Body of pancreas (tissue), 4 donors: Measurements from ENCODE around the gene CADM2. TPM values are rescaled to one million over a fixed set of nuclear protein-coding genes. Genes with fewer than 3 reads are reported as not detected.
"Not testable (repeated sequence)": the region's sequence is repeated elsewhere in the genome, so short reads cannot be mapped to it uniquely, and the experiment has no call there.

Source experiments
- ATAC-seq: fragments of 150-250 bp; one replicate; pipeline ENCODE4 v1.9.1; 2016
- DNase-seq, 4 donors: peaks; one replicate each; pipeline ENCODE4 v3.0.0-alpha.2; 2019
- H3K27ac ChIP-seq, 4 donors: fragments of 200-600 bp; sonication (generic); 1 replicate in 3 of 4; 2 replicates in 1 of 4; pipeline versions ENCODE4 v1.5.1 to v1.6.1; 2016 to 2019; ENCODE audit warnings: mild to moderate bottlenecking in 1 of 4, mixed read lengths in 1 of 4, moderate library complexity in 1 of 4
- H3K27me3 ChIP-seq, 2 donors: fragments of 200-600 bp; sonication (generic); one replicate each; pipeline ENCODE4 v1.6.0; 2016; ENCODE audit warnings: mild to moderate bottlenecking in 1 of 2
- H3K36me3 ChIP-seq, 2 donors: fragments of 200-600 bp; sonication (generic); replicated peaks in 1 of 2; 2 replicates each; pipeline ENCODE4 v1.5.1; 2016; ENCODE audit warnings: low read depth in 2 of 2; ENCODE audit not compliant: insufficient read depth in 1 of 2
- H3K4me1 ChIP-seq: fragments of 200-600 bp; sonication (generic); one replicate; pipeline ENCODE4 v1.6.0; 2016
- H3K4me3 ChIP-seq, 2 donors: fragments of 200-600 bp; sonication (generic); 1 replicate in 1 of 2; 2 replicates in 1 of 2; pipeline ENCODE4 v1.5.1; 2016 to 2019
- H3K9me3 ChIP-seq, 3 donors: fragments of 200-600 bp; sonication (generic); 1 replicate in 2 of 3; 2 replicates in 1 of 3; pipeline ENCODE4 v1.5.1; 2016
- POLR2A ChIP-seq, 3 donors: fragments of 450-650 bp; IDR thresholded peaks; one replicate each; pipeline ENCODE4 v1.6.1; 2016; ENCODE audit warnings: antibody characterized with exemption in 3 of 3, mild to moderate bottlenecking in 2 of 3
- WGBS, 2 donors: methylation state at CpG; one replicate each; pipeline ENCODE4 v1.1.5; 2017; 5-methylcytosine and 5-hydroxymethylcytosine counted together
- intact Hi-C: fragments of 100-400 bp; cut with DNase I; formaldehyde crosslinking; loops from one replicate; pipeline ENCODE4 v1.15.1; 2023
- total RNA-seq, 2 donors: library from RNA; depleted of rRNA; stranded (reverse); fragments of >200 nt; gene quantifications; one replicate each; pipeline ENCODE4 v1.1.0, GENCODE V29; 2016
- TF ChIP-seq, protein P1 (sequence below), 7 experiments: fragments of 450-650 bp in 4 of 7; fragments of 200-600 bp in 3 of 7; sonication (generic) in 3 of 7; IDR thresholded peaks; one replicate each; pipeline ENCODE4 v1.5.1; 2016 to 2019; ENCODE audit warnings: antibody characterized with exemption in 7 of 7

Gene CADM2
- total RNA-seq, 2 donors from 2014 or later, result 0.26 to 1.3 TPM

DNA sequence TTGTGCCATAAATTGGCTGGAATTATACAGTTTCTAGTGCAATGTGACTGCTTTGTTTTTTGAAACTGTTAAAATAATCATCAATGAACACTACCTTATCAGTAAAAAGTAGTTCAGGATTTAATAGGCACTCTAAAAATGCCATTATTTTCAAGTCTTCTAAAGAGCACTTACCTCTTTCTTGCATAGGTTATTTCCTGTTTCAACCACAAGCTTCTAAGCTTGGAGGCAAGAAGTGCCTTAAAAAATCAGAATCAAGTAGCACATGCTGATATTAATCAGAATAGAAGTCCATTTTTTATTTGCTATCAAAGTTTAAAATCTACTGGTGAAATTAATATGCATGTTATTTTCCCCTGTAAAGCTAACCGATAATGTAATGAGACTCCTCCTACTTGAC, 991.6 kb downstream of the CADM2 start:
- no peak for TF ChIP-seq POLR2A (IDR thresholded peaks at IDR 0.05)
- TF ChIP-seq, protein P1, sequence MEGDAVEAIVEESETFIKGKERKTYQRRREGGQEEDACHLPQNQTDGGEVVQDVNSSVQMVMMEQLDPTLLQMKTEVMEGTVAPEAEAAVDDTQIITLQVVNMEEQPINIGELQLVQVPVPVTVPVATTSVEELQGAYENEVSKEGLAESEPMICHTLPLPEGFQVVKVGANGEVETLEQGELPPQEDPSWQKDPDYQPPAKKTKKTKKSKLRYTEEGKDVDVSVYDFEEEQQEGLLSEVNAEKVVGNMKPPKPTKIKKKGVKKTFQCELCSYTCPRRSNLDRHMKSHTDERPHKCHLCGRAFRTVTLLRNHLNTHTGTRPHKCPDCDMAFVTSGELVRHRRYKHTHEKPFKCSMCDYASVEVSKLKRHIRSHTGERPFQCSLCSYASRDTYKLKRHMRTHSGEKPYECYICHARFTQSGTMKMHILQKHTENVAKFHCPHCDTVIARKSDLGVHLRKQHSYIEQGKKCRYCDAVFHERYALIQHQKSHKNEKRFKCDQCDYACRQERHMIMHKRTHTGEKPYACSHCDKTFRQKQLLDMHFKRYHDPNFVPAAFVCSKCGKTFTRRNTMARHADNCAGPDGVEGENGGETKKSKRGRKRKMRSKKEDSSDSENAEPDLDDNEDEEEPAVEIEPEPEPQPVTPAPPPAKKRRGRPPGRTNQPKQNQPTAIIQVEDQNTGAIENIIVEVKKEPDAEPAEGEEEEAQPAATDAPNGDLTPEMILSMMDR (IDR thresholded peaks at IDR 0.05), result no peak
- no peaks in the 10 kb centered on the region for H3K36me3 ChIP-seq
- 44 to 49% methylated on average over 1 of the region's 1 CpG for WGBS, 2 donors
- H3K9me3 ChIP-seq, result no peaks in the 10 kb centered on the region
- DNase-seq, result no peak
- ATAC-seq, result no peak
- no peaks in the 10 kb centered on the region for H3K27me3 ChIP-seq
- intact Hi-C loops, result no loop called here
- H3K4me1 ChIP-seq, result no peaks in the 10 kb centered on the region
- no peak overlapping the region for H3K4me3 ChIP-seq
- H3K27ac ChIP-seq, result no peak overlapping the region

DNA sequence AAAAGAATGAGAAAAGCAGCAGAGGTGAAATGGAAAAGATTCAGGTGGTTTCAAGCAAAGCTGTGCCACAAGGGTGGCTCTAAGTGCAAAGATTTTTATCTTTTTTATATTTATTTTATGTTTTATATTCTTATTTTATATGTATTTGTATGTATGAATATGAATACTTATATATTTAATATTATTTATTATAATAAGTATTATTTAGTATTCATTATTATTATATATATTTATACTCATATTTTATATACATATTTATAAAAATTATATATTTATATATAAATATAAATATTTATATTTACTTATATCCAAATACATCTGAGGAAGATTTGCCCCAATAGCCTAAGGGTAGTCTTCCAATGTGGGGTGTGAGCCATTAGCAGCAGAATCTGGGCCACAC, 1002.0 kb downstream of the CADM2 start:
- no peak for TF ChIP-seq POLR2A (IDR thresholded peaks at IDR 0.05)
- TF ChIP-seq, protein P1 (IDR thresholded peaks at IDR 0.05), result no peak
- H3K4me1 ChIP-seq, result no peaks in the 10 kb centered on the region
- ATAC-seq (no peak), DNase-seq (no peak)
- H3K9me3 ChIP-seq, result no peaks in the 10 kb centered on the region
- H3K4me3 ChIP-seq, result no peak overlapping the region
- intact Hi-C loops, result no loop called here
- no peak overlapping the region for H3K27ac ChIP-seq
- H3K36me3 ChIP-seq, result no peaks in the 10 kb centered on the region
- no peaks in the 10 kb centered on the region for H3K27me3 ChIP-seq

DNA sequence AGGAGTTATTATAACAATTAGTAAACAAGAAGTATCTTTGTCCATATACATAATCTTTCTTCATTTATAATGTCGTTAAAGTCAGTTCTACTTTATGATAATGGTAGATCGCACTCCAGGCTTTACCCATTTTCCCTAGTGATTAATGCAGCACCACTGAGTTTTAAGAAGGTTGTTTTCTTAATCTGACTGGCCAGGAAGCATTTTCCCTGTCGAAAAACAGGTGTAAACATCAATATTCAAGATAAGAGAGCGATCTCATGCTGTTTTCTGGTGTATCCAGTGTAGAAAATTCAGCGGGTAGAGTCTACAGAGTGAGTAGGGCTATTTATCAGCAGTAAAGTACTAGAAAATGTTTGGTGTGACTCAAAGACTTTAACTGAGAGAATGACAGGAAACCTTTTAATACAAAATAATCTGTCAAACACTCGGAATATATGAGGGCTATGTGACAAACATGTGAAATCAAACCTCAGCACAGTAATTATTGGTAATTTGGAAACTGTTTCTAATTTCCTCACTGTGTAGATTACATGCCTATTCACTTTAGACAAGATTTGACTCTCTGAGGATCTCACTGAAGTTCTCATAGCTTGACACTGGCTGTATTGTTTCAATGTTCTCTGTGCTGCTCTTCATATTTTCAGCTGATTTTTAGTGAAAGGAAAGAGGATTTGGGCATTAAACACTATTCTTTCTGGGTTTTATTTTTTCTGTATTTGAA, 1019.0 kb downstream of the CADM2 start:
- H3K27ac ChIP-seq, result no peak overlapping the region
- 25 to 32% methylated on average over 6 of the region's 6 CpGs for WGBS, 2 donors
- H3K4me1 ChIP-seq, result no peaks in the 10 kb centered on the region

DNA sequence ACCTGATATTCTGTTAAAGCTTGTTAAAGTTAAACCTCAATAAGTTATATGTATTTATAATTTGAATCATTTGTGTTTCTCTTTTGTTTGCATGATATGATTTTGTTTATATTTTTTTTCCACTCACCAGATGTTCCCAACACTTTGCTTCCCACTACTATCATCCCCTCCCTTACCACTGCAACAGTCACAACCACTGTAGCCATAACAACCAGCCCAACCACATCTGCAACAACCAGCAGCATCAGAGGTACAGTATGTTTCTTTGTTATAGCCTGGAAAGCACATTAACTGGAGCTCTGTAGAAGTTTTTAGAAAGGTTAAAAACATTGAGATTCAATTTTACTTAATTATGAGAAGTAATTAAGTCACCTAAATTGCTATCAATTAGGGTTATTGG, 1020.2 kb downstream of the CADM2 start:
- intact Hi-C loops, result no loop called here
- DNase-seq, result no peak
- Histone ChIP-seq H3K4me1 (no peaks in the 10 kb centered on the region), H3K9me3 (no peaks in the 10 kb centered on the region), H3K4me3 (no peak overlapping the region), H3K27me3 (no peaks in the 10 kb centered on the region), H3K27ac (no peak overlapping the region), H3K36me3 (no peaks in the 10 kb centered on the region)
- TF ChIP-seq POLR2A (IDR thresholded peaks at IDR 0.05), result no peak
- TF ChIP-seq, protein P1 (IDR thresholded peaks at IDR 0.05), result no peak
- ATAC-seq, result no peak

More for the DNA sequence above, 1019.0 kb downstream of the CADM2 start:
- TF ChIP-seq POLR2A (IDR thresholded peaks at IDR 0.05), result no peak
- TF ChIP-seq, protein P1 (IDR thresholded peaks at IDR 0.05), result no peak
- DNase-seq, result no peak
- no peak for ATAC-seq
- Histone ChIP-seq H3K4me3 (no peak overlapping the region), H3K9me3 (no peaks in the 10 kb centered on the region), H3K36me3 (no peaks in the 10 kb centered on the region), H3K27me3 (no peaks in the 10 kb centered on the region)
- intact Hi-C loops, result no loop called here

DNA sequence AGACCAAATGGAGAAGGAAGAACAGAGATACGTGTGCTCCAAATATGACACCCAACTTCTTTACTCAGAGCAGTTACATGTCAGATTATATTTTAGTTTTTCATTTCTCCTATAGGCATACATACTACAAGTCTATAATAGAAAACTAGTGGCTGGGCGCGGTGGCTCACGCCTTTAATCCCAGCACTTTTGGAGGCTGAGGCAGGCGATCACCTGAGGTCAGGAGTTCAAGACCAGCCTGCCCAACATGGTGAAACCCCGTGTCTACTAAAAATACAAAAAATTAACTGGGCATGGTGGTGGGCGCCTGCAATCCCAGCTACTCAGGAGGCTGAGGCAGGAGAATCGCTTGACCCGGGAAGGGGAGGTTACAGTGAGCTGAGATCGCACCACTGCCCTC, 1030.8 kb downstream of the CADM2 start:
- H3K4me3 ChIP-seq, H3K36me3 ChIP-seq, DNase-seq, H3K27me3 ChIP-seq, ATAC-seq, H3K27ac ChIP-seq, H3K4me1 ChIP-seq, intact Hi-C loops, H3K9me3 ChIP-seq: not testable (repeated sequence)
- WGBS, 2 donors, result 67 to 82% methylated on average over 10 of the region's 10 CpGs
